SK-N-SH treated with all-trans-retinoic acid at 6 μM for 48 hours (cell line): ENCODE results near the gene CLMN.

ENCODE experiments used
- ARNTL ChIP-seq: fragments of 450-650 bp; formaldehyde crosslinking; IDR thresholded peaks from 2 replicates; pipeline ENCODE4 v1.5.0; 2020; ENCODE audit warnings: low read depth, mild to moderate bottlenecking, moderate library complexity, borderline replicate concordance
- ESRRG ChIP-seq: fragments of 250-450 bp; sonication (Bioruptor Pico); IDR thresholded peaks from 2 replicates; pipeline ENCODE4 v1.6.1; 2021; ENCODE audit warnings: mild to moderate bottlenecking
- GLIS3 ChIP-seq: fragments of 250-450 bp; sonication (Bioruptor Pico); IDR thresholded peaks from 2 replicates; pipeline ENCODE4 v1.5.0; 2020; ENCODE audit warnings: mild to moderate bottlenecking, moderate library complexity
- ZNF8 ChIP-seq: fragments of 450-650 bp; formaldehyde crosslinking; IDR thresholded peaks from 2 replicates; pipeline ENCODE4 v1.5.0; 2020; ENCODE audit warnings: mild to moderate bottlenecking, moderate library complexity

- no peak for TF ChIP-seq ESRRG (CRISPR knock-in tag)
- TF ChIP-seq GLIS3 (CRISPR knock-in tag): no peak
- no peak for TF ChIP-seq ARNTL (CRISPR knock-in tag)
- no peak for TF ChIP-seq ZNF8 (CRISPR knock-in tag)
Measured at GRCh38 chr14:95355422-95355821, 35.7 kb upstream of the CLMN start.
